Karpas-422 (cell line): Measurements from ENCODE around the gene CD248. TPM values are rescaled to one million over a fixed set of nuclear protein-coding genes. Genes with fewer than 3 reads are reported as not detected.

Source experiments
- DNase-seq: peaks from one replicate; pipeline ENCODE4 v3.0.0-alpha.2; 2015
- H2AFZ ChIP-seq: fragments of 200-600 bp; sonication (generic); 2 replicates; pipeline ENCODE4 v1.6.1; 2014; ENCODE audit warnings: antibody characterized with exemption, low read length, mixed read lengths
- H3K27ac ChIP-seq: fragments of 200-600 bp; sonication (generic); 2 replicates; pipeline ENCODE4 v1.5.1; 2014; ENCODE audit warnings: mild to moderate bottlenecking, low read length, moderate library complexity
- H3K27me3 ChIP-seq: fragments of 200-600 bp; sonication (generic); 2 replicates; pipeline ENCODE4 v1.6.1; 2014; ENCODE audit warnings: low read length, mixed read lengths
- H3K36me3 ChIP-seq: fragments of 200-600 bp; sonication (generic); 2 replicates; pipeline ENCODE4 v1.6.1; 2014; ENCODE audit warnings: low read length, mixed read lengths; ENCODE audit not compliant: insufficient read depth
- H3K4me1 ChIP-seq: fragments of 200-600 bp; sonication (generic); 2 replicates; pipeline ENCODE4 v1.6.1; 2014; ENCODE audit warnings: mild to moderate bottlenecking, low read length, mixed read lengths
- H3K4me2 ChIP-seq: fragments of 200-600 bp; sonication (generic); 2 replicates; pipeline ENCODE4 v1.6.1; 2014; ENCODE audit warnings: low read length, low read depth, mild to moderate bottlenecking; ENCODE audit not compliant: poor library complexity, severe bottlenecking
- H3K4me3 ChIP-seq: fragments of 200-600 bp; sonication (generic); 2 replicates; pipeline ENCODE4 v1.5.1; 2014; ENCODE audit warnings: mild to moderate bottlenecking, antibody characterized with exemption, low read length, mixed read lengths
- H3K79me2 ChIP-seq: fragments of 200-600 bp; sonication (generic); 2 replicates; pipeline ENCODE4 v1.6.1; 2014; ENCODE audit warnings: mild to moderate bottlenecking, low read length, mixed read lengths
- H3K9ac ChIP-seq: fragments of 200-600 bp; sonication (generic); 2 replicates; pipeline ENCODE4 v1.6.0; 2014; ENCODE audit warnings: low read length
- H3K9me2 ChIP-seq: fragments of 200-600 bp; sonication (generic), shearing (Covaris generic); replicated peaks from 2 replicates; pipeline ENCODE4 v1.6.0; 2014; ENCODE audit warnings: mild to moderate bottlenecking, low read length, moderate library complexity; ENCODE audit not compliant: insufficient read depth
- H3K9me3 ChIP-seq: fragments of 300-700, 200-600 bp; sonication (generic); 2 replicates; pipeline ENCODE4 v1.6.1; 2014; ENCODE audit warnings: low read length, mixed read lengths
- H4K20me1 ChIP-seq: fragments of 200-600 bp; sonication (generic); 2 replicates; pipeline ENCODE4 v1.6.1; 2014; ENCODE audit warnings: mild to moderate bottlenecking, antibody characterized with exemption, low read length, low read depth; ENCODE audit not compliant: insufficient read depth
- total RNA-seq: library from RNA; depleted of rRNA; stranded (reverse); fragments of >200 nt; shearing (Covaris generic); gene quantifications from 2 replicates; pipeline ENCODE4 v1.2.3, GENCODE V29; 2014; ENCODE audit warnings: low replicate concordance

Gene CD248
- total RNA-seq, 1 experiment from 2014 or later = not detected

- no peaks in the 10 kb centered on the region for H4K20me1 ChIP-seq
- DNase-seq = no peak
- no peak overlapping the region for H2AFZ ChIP-seq
- H3K27ac ChIP-seq = no peak overlapping the region
- no peaks in the 10 kb centered on the region for H3K9me2 ChIP-seq
- no peak overlapping the region for H3K4me2 ChIP-seq
- no peak overlapping the region for H3K9ac ChIP-seq
- peaks cover 24% of the 10 kb centered on the region for H3K4me1 ChIP-seq
- H3K36me3 ChIP-seq = no peaks in the 10 kb centered on the region
- no peaks in the 10 kb centered on the region for H3K79me2 ChIP-seq
- H3K9me3 ChIP-seq = no peaks in the 10 kb centered on the region
- no peaks in the 10 kb centered on the region for H3K27me3 ChIP-seq
- no peak overlapping the region for H3K4me3 ChIP-seq
These were observed 7.4 kb downstream of the CD248 start for GRCh38 chr11:66309475-66309874.

DNA sequence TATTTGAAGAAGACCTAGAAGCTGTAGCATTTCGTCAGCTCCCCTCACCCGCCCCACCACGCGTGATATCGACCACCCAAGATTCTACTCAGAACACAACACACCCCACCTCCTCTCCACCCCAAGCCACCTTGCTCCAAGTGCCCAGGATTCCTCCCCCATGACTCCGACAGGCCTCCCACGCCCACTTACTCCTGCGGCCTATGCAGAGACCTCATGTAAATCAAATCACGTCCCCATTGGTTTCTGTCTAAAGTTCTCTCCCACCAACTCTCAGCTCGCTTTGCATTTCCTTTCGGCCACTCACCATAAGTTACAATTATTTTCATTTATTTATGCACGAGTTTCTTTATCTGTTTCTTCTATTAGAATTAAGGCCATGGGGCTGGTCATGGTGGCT lies 14.2 kb downstream of the CD248 start:
- no peaks in the 10 kb centered on the region for H3K9me3 ChIP-seq
- peaks cover 5% of the 10 kb centered on the region for H3K4me1 ChIP-seq
- no peaks in the 10 kb centered on the region for H3K36me3 ChIP-seq
- H3K4me2 ChIP-seq = no peak overlapping the region
- no peak overlapping the region for H3K4me3 ChIP-seq
- no peak overlapping the region for H3K9ac ChIP-seq
- DNase-seq = peak; percentile 55
- H3K27ac ChIP-seq = no peak overlapping the region
- no peaks in the 10 kb centered on the region for H3K9me2 ChIP-seq
- no peaks in the 10 kb centered on the region for H3K27me3 ChIP-seq
- no peaks in the 10 kb centered on the region for H3K79me2 ChIP-seq
- H2AFZ ChIP-seq = no peak overlapping the region
- H4K20me1 ChIP-seq = no peaks in the 10 kb centered on the region

GRCh38 chr11:66299186-66299585 lies 17.7 kb downstream of the CD248 start:
- Histone ChIP-seq H3K36me3 (no peaks in the 10 kb centered on the region), H3K9me2 (no peaks in the 10 kb centered on the region), H3K9me3 (no peaks in the 10 kb centered on the region), H3K4me1 (peaks cover 5% of the 10 kb centered on the region), H3K9ac (no peak overlapping the region), H2AFZ (no peak overlapping the region), H3K4me2 (no peak overlapping the region), H3K79me2 (no peaks in the 10 kb centered on the region), H4K20me1 (no peaks in the 10 kb centered on the region), H3K27me3 (no peaks in the 10 kb centered on the region), H3K27ac (no peak overlapping the region), H3K4me3 (no peak overlapping the region)
- no peak for DNase-seq

DNA sequence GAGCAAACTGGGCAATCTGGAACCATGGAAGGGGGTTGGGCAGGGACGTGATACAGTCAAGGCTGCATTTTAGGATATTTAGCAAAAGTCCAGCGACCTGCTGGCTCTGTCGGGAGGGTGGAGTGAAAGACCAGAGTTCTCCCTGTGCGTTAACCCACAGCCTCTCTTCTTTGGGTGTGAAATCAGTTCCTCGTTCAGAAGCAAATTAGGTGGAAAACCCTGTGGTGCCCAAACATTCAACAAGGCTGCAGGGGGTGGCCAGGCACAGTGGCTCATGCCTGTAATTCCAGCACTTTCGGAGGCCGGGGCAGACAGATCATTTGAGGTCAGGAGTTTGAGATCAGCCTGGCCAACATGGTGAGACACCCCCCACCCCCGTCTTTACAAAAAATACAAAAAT lies 19.2 kb downstream of the CD248 start:
- Histone ChIP-seq H3K27ac (no peak overlapping the region), H3K4me1 (peaks cover 2% of the 10 kb centered on the region), H3K9me2 (no peaks in the 10 kb centered on the region), H3K36me3 (no peaks in the 10 kb centered on the region), H4K20me1 (no peaks in the 10 kb centered on the region), H3K9ac (no peak overlapping the region), H2AFZ (no peak overlapping the region), H3K4me2 (no peak overlapping the region), H3K4me3 (no peak overlapping the region), H3K27me3 (no peaks in the 10 kb centered on the region), H3K79me2 (no peaks in the 10 kb centered on the region), H3K9me3 (no peaks in the 10 kb centered on the region)
- no peak for DNase-seq

DNA sequence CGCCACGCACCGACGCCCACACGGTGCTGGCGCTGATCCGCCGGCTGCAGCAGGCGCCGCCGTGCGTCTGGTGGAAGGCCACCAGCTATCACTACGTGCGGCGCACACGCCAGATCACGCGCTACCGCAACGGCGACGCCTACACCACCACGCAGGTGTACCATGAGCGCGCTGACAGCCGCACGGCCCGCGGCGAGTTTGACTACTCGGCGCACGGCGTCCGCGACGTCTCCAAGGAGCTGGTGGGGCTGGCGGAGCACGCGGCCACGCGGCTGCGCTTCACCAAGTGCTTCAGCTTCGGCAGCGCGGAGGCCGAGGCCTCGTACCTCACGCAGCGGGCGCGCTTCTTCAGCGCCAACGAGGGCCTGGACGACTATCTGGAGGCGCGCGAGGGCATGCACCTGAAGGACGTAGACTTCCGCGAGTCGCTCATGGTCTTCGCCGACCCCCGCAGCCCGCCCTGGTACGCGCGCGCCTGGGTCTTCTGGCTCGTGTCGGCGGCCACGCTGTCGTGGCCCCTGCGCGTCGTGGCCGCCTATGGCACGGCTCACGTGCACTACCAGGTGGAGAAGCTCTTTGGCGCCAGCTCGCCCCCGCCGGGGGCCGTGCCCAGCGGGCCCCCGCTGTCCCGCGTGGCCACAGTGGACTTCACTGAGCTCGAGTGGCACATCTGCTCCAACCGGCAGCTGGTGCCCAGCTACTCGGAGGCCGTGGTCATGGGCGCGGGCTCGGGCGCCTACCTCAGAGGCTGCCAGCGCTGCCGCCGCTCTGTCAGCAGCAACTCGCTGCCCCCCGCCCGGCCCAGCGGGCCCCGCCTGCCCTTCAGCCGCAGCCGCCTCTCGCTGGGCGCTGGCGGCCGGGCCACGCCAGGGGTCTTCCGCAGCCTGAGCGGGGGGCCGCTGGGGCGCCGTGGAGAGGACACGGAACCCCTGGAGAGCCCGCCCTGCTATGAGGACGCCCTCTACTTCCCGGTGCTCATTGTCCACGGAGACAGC lies 21.9 kb downstream of the CD248 start:
- H4K20me1 ChIP-seq = no peaks in the 10 kb centered on the region
- DNase-seq = no peak
- peaks cover 7% of the 10 kb centered on the region for H3K4me1 ChIP-seq
- H3K9ac ChIP-seq = no peak overlapping the region
- no peaks in the 10 kb centered on the region for H3K9me2 ChIP-seq
- no peaks in the 10 kb centered on the region for H3K36me3 ChIP-seq
- H2AFZ ChIP-seq = no peak overlapping the region
- no peaks in the 10 kb centered on the region for H3K79me2 ChIP-seq
- H3K27ac ChIP-seq = no peak overlapping the region
- H3K4me3 ChIP-seq = no peak overlapping the region
- H3K27me3 ChIP-seq = no peaks in the 10 kb centered on the region
- H3K9me3 ChIP-seq = no peaks in the 10 kb centered on the region
- no peak overlapping the region for H3K4me2 ChIP-seq

DNA sequence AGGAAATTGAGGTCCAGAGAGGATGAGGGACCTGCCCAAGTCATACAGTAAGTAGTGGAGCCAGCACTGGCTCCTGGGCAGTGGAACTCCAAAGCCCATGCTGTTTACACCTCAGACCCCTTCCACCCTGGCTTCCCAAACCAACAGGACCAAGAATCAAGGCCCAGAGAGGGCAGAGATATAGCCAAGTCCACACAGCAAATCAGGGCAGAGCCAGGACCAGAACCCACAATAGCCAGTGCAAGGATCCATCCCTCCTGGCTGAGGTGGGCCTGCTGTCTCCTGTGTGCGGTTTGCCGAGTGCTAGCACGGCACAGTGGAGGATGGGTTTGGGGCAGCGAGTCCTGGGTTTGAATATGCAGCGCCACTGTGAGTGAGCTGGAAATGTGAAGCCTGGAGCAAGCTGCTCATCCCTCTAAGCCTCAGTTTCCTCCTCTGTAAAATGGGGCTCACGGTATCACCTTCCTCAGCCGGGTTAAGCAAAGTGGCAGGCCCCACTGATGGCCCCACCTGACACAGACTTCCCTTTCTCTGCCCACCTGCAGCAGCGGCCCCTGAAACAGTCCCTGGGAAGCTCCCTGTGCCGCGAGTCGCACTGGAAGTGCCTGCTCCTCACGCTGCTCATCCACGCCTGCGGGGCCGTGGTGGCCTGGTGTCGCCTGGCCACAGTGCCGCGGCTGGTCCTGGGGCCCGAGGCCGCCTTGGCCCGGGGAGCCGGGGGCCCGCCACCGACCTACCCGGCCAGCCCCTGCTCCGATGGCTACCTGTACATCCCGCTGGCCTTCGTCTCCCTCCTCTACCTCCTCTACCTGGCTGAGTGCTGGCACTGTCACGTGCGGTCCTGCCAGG lies 22.8 kb downstream of the CD248 start:
- Histone ChIP-seq H3K9ac (no peak overlapping the region), H3K27me3 (no peaks in the 10 kb centered on the region), H2AFZ (no peak overlapping the region), H3K4me1 (peaks cover 11% of the 10 kb centered on the region), H3K9me3 (no peaks in the 10 kb centered on the region), H3K27ac (no peak overlapping the region), H3K9me2 (no peaks in the 10 kb centered on the region), H3K79me2 (no peaks in the 10 kb centered on the region), H4K20me1 (no peaks in the 10 kb centered on the region), H3K4me3 (no peak overlapping the region), H3K36me3 (no peaks in the 10 kb centered on the region), H3K4me2 (no peak overlapping the region)
- DNase-seq = no peak

GRCh38 chr11:66293352-66293751 lies 23.5 kb downstream of the CD248 start:
- Histone ChIP-seq H3K9ac (no peak overlapping the region), H3K79me2 (peaks cover 4% of the 10 kb centered on the region), H3K4me2 (no peak overlapping the region), H3K36me3 (no peaks in the 10 kb centered on the region), H3K27me3 (no peaks in the 10 kb centered on the region), H2AFZ (no peak overlapping the region), H3K27ac (no peak overlapping the region), H4K20me1 (no peaks in the 10 kb centered on the region), H3K4me3 (no peak overlapping the region), H3K4me1 (peaks cover 11% of the 10 kb centered on the region), H3K9me2 (no peaks in the 10 kb centered on the region), H3K9me3 (no peaks in the 10 kb centered on the region)
- no peak for DNase-seq
